HK-2 (cell line): ENCODE measurements around the gene C12orf56.
"Not testable (repeated sequence)": the region's sequence is repeated elsewhere in the genome, so short reads cannot be mapped to it uniquely, and the experiment has no call there.

Source experiments
- DNase-seq: peaks from one replicate; pipeline ENCODE4 v3.0.0-alpha.2; 2018; ENCODE audit not compliant: unreplicated experiment

The C12orf56 gene

GRCh38 chr12:64311877-64312276, 78.7 kb downstream of the C12orf56 start:
- no peak for DNase-seq

GRCh38 chr12:64304571-64304970, 86.0 kb downstream of the C12orf56 start:
- DNase-seq: peak; percentile 30

GRCh38 chr12:64299628-64300027, 90.9 kb downstream of the C12orf56 start:
- DNase-seq: no peak

DNA sequence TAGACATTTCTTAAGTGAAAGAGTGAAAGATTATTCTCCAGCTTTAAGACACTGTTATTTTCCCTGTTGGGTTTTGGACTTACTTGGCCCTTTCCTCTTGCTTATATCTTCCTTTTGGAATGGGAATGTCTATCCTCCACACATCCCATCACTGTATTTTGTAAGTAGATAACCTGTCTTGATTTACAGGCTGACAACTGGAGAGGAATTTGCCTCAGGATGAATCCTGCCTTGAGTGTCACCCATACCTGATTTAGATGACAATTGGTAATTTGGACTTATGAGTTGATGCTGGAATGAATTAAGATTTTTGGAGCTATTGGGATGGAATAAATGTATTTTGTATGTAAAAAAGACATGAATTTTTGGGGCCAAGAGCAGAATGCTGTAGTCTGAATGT, 94.3 kb downstream of the C12orf56 start:
- no peak for DNase-seq

DNA sequence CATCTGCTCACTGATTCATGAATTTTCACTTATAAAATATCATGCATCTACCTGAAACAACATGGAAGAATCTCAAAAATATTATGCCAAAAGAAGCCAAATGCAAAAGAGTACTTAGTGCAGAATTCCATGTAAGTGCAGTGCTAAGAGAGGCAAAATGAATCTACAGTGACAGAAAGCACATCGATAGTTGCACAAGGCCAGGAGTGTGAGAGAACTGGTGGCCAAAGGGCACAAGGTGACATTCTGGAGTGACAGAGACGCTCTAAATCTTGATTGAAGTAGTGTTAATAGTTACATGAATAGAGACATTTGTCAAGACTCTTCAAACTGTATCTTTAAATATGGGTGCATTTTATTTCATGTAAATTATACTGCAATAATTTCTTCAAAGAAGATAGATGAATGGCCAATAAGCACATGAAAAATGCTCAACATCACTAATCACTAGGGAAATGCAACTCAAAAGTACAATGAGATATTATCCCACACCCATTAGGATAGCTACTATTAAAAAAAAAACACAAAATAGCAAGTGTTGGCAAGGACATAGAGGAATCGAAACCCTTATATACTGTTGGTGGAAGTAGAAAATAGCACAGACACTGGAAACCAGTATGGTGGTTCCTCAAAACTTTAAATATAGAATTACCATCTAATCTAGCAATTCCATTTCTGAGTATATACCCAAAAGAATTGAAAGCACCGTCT, 96.7 kb downstream of the C12orf56 start:
- no peak for DNase-seq

DNA sequence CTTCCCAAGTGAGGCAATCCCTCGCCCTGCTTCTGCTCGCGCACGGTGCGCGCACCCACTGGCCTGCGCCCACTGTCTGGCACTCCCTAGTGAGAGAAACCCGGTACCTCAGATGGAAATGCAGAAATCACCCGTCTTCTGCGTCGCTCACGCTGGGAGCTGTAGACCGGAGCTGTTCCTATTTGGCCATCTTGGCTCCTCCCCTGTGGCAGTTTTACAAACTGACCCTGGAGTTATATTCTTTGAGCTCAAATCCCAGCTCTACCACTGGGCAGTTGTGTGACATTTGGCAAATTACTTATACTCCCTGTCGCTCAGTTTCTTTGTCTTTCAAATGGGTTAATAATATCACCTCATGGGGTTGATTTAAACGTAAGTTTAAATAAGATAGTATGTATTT, 97.4 kb downstream of the C12orf56 start:
- DNase-seq: not testable (repeated sequence)

- DNase-seq: no peak
Observed at GRCh38 chr12:64286521-64286920, 104.0 kb downstream of the C12orf56 start.

DNA sequence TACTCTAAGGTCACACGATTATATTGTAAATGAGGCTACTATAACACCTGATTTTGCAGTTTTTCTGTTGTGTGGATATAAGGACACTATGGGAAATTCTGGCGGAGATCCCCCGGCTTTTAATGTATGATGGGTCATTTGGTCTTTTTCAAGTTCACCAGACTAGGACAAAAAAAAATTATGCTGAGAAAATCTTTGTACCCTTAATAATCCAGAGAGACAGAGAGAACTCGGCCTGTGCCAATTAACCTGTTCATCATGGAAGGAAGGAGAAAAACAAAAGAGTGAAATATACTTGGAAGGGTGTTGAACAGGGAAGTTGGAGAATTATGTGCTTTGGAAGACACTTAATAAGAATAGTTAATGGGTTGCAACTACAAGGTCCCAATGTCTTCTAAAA, 106.3 kb downstream of the C12orf56 start:
- no peak for DNase-seq

GRCh38 chr12:64278421-64278820, 112.1 kb downstream of the C12orf56 start:
- DNase-seq: no peak

DNA sequence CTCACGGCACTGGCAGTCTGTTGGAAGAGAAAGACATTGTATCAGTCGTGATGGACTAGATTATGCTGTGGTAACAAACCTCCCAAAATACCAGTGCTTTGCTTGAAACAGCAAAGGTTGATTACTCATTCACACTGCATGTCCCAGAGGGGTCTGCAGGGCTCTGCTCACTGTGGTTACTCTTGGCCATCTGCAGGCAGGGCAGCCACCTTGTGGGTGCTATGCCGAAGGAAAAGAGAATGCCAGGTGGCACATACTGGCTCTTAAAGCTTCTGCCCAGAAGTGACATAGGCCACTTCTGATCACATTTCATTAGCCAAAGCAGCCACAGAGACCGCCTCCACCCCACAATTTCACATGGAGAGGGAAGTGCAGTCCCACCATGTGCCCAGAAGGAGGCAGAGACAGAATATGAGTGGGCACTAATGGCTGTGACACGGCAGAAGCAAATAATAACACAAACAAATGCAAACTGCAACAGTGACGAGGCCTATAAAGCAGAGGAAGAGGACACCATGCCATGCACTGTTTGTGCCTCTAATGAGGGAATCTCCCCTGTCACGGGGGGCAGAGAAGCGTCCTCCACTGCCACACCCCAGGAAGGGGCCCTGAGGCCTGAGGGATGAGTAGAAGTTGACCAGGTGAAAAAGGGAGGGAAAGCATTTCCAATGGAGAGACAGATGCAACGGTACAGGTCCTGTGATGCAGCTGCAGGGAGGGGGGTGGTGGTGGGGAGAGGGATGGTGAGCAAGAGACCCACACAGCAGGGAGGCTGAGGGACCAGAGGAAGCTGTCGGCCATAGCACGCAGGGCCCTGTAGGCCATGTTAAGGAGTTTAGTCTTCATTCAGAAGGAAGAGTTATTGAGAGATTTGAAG, 116.8 kb downstream of the C12orf56 start:
- no peak for DNase-seq

DNA sequence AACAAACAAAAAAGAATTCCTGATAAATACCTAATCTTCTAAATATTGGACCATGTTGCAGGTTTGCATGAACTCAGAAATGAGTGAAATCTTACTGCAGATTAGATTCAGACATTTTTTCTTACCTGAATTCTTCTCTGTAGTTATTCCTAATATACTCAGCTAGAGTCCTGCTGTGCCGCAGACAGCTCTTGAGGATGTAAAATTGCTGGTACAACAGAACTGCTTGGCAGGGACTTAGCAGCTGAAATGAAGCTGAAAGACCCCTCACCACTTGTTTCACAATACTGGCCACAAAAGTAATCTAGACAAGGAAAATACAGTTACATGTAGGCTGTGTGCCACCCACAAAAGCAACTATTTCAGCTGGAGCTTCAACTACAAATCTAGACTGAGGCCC, 120.1 kb downstream of the C12orf56 start:
- no peak for DNase-seq

- no peak for DNase-seq
Observed at GRCh38 chr12:64269161-64269560, 121.4 kb downstream of the C12orf56 start.

- no peak for DNase-seq
Observed at GRCh38 chr12:64268409-64268808, 122.1 kb downstream of the C12orf56 start.

DNA sequence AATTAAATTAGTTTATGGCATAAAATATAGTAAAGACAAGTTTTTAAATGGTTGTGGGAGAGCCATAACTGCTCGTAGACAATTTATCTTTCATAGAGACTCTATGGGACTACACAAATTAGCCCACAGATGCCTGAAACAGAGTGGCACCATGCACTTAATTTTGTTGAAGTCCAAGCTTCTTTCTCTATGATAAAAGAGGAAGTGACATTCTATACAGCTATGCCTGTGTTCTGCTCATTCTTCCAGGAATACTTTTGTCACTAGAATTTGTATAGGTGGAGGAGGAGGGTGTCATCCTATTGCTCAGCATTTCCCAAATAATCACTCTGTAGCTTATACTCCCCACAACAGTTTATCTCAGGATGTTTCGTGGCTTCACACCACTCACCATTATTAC, 124.7 kb downstream of the C12orf56 start:
- no peak for DNase-seq

GRCh38 chr12:64261813-64262212, 128.7 kb downstream of the C12orf56 start:
- DNase-seq: no peak

GRCh38 chr12:64258576-64258975, 132.0 kb downstream of the C12orf56 start:
- DNase-seq: no peak

GRCh38 chr12:64256166-64256800, 134.3 kb downstream of the C12orf56 start:
- DNase-seq: no peak

- no peak for DNase-seq
Observed at GRCh38 chr12:64255249-64255648, 135.3 kb downstream of the C12orf56 start.

- DNase-seq: no peak
Observed at GRCh38 chr12:64253356-64253755, 137.2 kb downstream of the C12orf56 start.

DNA sequence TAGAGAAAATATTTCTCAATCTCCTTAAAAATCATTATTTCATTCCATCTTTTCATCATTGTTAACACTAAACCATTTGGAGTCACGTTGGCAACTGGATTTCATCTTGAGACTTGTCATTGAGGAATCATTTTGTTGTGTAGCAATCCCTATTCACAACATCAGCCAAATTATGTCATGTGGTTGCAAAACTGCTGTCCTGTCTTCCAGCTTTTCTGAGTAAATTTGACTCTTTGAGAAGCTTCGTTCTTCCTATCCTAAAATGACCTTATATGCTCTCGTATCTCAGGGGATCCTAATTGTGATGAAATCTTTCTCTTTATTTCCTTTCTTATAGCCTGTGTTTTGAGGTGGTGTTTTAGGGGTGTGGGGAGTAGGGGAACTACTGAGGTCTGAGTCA, 137.9 kb downstream of the C12orf56 start:
- DNase-seq: no peak

GRCh38 chr12:64243809-64244208, 146.7 kb downstream of the C12orf56 start:
- DNase-seq: no peak

DNA sequence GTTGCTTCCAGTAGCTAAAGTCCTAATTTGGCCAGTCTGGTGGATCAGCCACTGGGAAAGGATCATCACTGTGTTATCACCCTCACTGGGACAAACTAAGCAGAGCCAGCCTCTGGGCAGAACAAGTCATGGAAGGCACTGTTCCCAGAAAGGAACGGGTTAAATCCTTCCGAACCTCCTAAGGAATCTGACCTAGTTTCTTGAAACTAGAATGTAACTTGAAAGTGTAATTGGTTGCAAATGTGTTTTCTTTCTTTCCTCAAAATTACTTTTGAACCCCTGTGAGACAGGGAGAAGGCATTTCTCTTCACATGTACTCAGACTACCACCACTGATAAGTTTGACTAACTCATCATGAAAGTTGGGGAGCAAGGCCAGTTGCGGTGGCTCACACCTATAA, 149.8 kb downstream of the C12orf56 start:
- no peak for DNase-seq

GRCh38 chr12:64237382-64237781, 153.2 kb downstream of the C12orf56 start:
- DNase-seq: no peak
